Pancreas (tissue), 10 donors: Measurements from ENCODE around the gene PKHD1. TPM values are rescaled to one million over a fixed set of nuclear protein-coding genes. Genes with fewer than 3 reads are reported as not detected.

Experiments
- ATAC-seq, 4 donors: fragments of 200-7000 bp; cut with Tn5 transposase; one replicate each; pipeline versions ENCODE4 v1.8.0 to v1.9.1; 2020; ENCODE audit warnings: mild to moderate bottlenecking in 4 of 4, moderate library complexity in 4 of 4
- DNase-seq, 6 donors: peaks; one replicate each; pipeline ENCODE4 v3.0.0-alpha.2; 2020
- FAIRE-seq: peaks from 2 replicates; lab custom pipeline; 2012; peaks lifted over from hg19 to GRCh38; lab: Jason Lieb, UNC
- H3K27ac ChIP-seq, 4 donors: fragments of 200-600 bp; sonication (generic); 1 replicate in 3 of 4; 2 replicates in 1 of 4; pipeline versions ENCODE4 v1.5.0 to v1.8.0; 2020
- H3K27me3 ChIP-seq, 4 donors: fragments of 200-600 bp; one replicate each; pipeline ENCODE4 v1.8.0; 2021
- H3K36me3 ChIP-seq, 3 donors: fragments of 200-600 bp; sonication (generic) in 1 of 3; one replicate each; pipeline versions ENCODE4 v1.5.0 to v1.8.0; 2020 to 2021
- H3K4me1 ChIP-seq, 3 donors: fragments of 200-600 bp; one replicate each; pipeline ENCODE4 v1.8.0; 2021
- H3K4me3 ChIP-seq, 4 donors: fragments of 200-600 bp; sonication (generic) in 2 of 4; one replicate each; pipeline versions ENCODE4 v1.5.0 to v1.8.0; 2020 to 2021
- H3K9me3 ChIP-seq, 4 donors: fragments of 200-600 bp; one replicate each; pipeline ENCODE4 v1.8.0; 2021
- CTCF ChIP-seq, 4 donors: fragments of 200-600 bp; sonication (generic) in 3 of 4; IDR thresholded peaks; one replicate each; pipeline versions ENCODE4 v1.5.0 to v1.8.0; 2021; ENCODE audit warnings: antibody characterized with exemption in 4 of 4
- WGBS, 2 donors: extraction: QIAGEN DNeasy Blood & Tissue Kit; methylation state at CpG; one replicate each; pipeline ENCODE4 v1.1.7; 2013; 5-methylcytosine and 5-hydroxymethylcytosine counted together
- intact Hi-C, 3 donors: fragments of 100-400 bp; cut with DNase I; formaldehyde crosslinking; loops; one replicate each; pipeline versions ENCODE4 v1.11.1 to v1.14.2; 2022
- polyA plus RNA-seq, 2 donors: library from polyadenylated mRNA; stranded (reverse); fragments of 200-250 nt; gene quantifications; one replicate each; pipeline ENCODE4 v1.2.3, GENCODE V29; 2013
- total RNA-seq, 6 donors: library from RNA; stranded (reverse); fragmentation: NEBNext Ultra II Directional in 4 of 6; extraction: Animal tissue kit (Norgen Biotek cat#: 25700) in 4 of 6; gene quantifications; one replicate each; pipeline versions ENCODE4 v1.2.1 to v1.2.4, GENCODE V29; 2021 to 2023
- donor health status: healthy with polysubstance abuse.
- donor health status: DM: no; HTN: no; CAD: no; lungs with moderate emphysema.
- donor health status: DM: no; HTN: no; CAD: no.
- donor health status: control.
- donor health status: control.
- donor health status: Bipolar disorder and iron deficiency.
- donor health status: DM: yes; HTN: yes; CAD: no.
- donor health status: DM: no; HTN: no; CAD: no.
- donor health status: DM: no; HTN: no; CAD: no.
- donor health status: DM: yes; HTN: yes; CAD: no.

The PKHD1 gene
- total and polyA plus RNA-seq, 8 donors = 6.4 to 33.0 (median 16.3) TPM

- no peak for ATAC-seq
- Histone ChIP-seq H3K9me3 (no peaks in the 10 kb centered on the region), H3K36me3 (no peaks in the 10 kb centered on the region), H3K4me3 (no peak overlapping the region), H3K27ac (no peak overlapping the region), H3K27me3 (no peaks in the 10 kb centered on the region), H3K4me1 (no peaks in the 10 kb centered on the region)
- WGBS, 2 donors = 67 to 79% methylated on average over 3 of the region's 3 CpGs
- no peak for DNase-seq
- FAIRE-seq = no peak
- no peak for TF ChIP-seq CTCF (IDR thresholded peaks at IDR 0.05)
- intact Hi-C loops = no loop called here
Measured at GRCh38 chr6:51660767-51661166, 426.6 kb downstream of the PKHD1 start.

DNA sequence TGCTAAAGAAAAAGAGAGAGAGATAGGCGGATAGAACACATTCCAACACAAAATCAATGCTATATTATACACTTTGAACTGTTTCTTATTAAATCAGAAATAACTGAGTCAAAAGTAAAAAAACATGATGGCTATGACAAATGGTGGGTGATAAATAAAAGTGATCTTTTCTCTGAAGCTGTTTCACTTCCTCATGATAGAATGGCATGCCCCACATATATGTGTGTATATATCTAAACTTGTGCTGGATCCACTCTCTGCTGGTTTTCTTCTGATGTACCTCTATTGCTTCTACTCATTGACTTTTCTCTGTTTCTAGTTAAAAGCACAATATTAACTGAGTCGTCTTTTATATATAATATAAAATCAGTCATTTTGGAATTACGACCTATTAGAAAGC is 429.9 kb downstream of the PKHD1 start:
- no peak overlapping the region for H3K27ac ChIP-seq
- ATAC-seq = no peak
- WGBS, 2 donors = 70 to 87% methylated on average over 3 of the region's 3 CpGs

DNA sequence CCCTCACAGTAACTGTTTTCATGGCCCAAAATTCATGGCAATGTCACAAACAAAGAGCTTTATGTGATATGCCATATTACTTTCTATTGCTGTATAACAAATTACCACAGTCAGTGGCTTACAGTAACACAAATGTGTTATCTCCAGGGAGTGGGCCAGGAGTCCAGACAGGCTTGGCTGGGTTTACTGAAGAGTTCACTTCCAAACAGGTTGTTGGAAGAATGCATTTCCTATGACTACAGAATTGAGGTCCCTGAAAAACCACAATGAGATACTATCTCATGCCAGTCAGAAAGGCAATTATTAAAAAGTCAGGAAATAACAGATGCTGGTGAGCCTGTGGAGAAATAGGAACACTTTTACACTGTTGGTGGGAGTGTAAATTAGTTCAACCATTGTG is 431.9 kb downstream of the PKHD1 start:
- no peak for ATAC-seq
- H3K9me3 ChIP-seq = no peaks in the 10 kb centered on the region
- no peaks in the 10 kb centered on the region for H3K36me3 ChIP-seq
- no peak for TF ChIP-seq CTCF (IDR thresholded peaks at IDR 0.05)
- FAIRE-seq = no peak
- no peak overlapping the region for H3K27ac ChIP-seq
- no peaks in the 10 kb centered on the region for H3K27me3 ChIP-seq
- intact Hi-C loops = no loop called here
- DNase-seq = no peak
- H3K4me1 ChIP-seq = no peaks in the 10 kb centered on the region
- H3K4me3 ChIP-seq = no peak overlapping the region

More for the DNA sequence above, 429.9 kb downstream of the PKHD1 start:
- Histone ChIP-seq H3K4me3 (no peak overlapping the region), H3K27me3 (no peaks in the 10 kb centered on the region), H3K36me3 (no peaks in the 10 kb centered on the region), H3K9me3 (no peaks in the 10 kb centered on the region), H3K4me1 (no peaks in the 10 kb centered on the region)
- TF ChIP-seq CTCF (IDR thresholded peaks at IDR 0.05) = no peak
- intact Hi-C loops = no loop called here
- FAIRE-seq (no peak), DNase-seq (no peak)

GRCh38 chr6:51654647-51655046 is 432.8 kb downstream of the PKHD1 start:
- intact Hi-C loops = no loop called here

More at GRCh38 chr6:51654647-51655046, 432.8 kb downstream of the PKHD1 start:
- H3K4me1 ChIP-seq = no peaks in the 10 kb centered on the region
- no peaks in the 10 kb centered on the region for H3K9me3 ChIP-seq
- 52 to 66% methylated on average over 5 of the region's 5 CpGs for WGBS, 2 donors
- no peak overlapping the region for H3K4me3 ChIP-seq
- H3K27me3 ChIP-seq = no peaks in the 10 kb centered on the region
- ATAC-seq (no peak), FAIRE-seq (no peak), DNase-seq (no peak)
- H3K36me3 ChIP-seq = no peaks in the 10 kb centered on the region
- H3K27ac ChIP-seq = no peak overlapping the region
- no peak for TF ChIP-seq CTCF (IDR thresholded peaks at IDR 0.05)
